ENCODE results near the gene ABTB2.

ABTB2 gene

DNA sequence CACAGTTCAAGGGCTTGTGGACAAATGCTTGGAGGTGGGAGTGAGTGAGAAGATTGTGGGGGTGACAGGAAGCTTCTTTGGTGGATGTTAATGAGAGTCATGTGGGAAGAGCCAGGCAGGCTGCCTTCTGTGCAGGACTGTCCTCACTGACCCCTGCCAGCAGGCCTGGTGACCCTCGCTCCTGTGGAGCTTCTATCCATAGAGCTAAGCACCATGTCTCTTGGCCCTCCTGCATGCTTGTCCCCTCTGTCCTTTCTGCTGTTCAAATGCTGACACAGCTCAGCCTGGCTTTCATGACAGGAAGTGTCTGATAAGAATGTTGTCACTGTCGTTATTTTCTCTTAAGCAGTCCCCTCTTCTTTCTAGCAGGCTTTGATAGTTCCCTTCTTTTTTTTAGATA, 214.8 kb downstream of the ABTB2 start:
- no peak for DNase-seq

GRCh38 chr11:34140149-34140548, 217.7 kb downstream of the ABTB2 start:
- no peak for DNase-seq

DNA sequence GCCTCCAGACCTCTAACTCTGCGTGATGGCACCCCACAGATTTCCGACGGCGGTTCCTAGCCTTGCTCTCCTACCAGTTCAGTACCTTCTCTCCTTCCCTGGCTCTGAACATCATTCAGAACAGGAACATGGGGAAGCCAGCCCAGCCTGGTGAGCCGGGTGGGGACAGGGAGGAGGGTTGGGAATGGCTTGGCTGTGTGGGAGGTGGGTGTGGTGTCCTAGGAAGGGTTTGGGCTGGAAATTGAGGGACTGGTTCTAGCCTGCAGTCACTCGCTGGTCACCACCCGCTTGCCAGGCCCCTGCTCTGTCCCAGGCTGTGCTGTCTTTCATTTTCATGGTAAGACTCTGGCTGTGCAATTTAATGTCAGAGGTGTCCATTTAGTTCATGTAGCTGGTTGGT, 218.5 kb downstream of the ABTB2 start:
- no peak for DNase-seq

DNA sequence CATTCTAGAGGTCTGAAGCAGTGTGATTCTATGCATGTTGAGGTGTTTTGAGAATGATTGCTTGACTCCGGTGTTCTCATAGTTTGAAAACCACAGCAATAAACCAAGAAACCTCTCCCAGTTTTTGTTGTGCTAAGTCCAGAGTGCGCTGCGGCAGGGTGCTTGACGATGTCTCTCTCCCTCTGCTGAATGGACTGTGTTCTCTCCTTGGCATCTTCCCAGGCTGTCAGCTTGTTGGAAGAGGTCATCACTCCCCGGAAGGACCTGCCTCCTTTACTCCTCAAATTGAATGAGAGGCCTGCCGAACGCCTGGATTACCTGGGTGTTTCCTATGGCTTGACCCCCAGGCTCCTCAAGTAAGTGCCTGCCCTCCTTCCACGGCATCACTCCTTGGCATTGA, 221.4 kb downstream of the ABTB2 start:
- DNase-seq: no peak

GRCh38 chr11:34135439-34135838, 222.4 kb downstream of the ABTB2 start:
- DNase-seq: no peak

DNA sequence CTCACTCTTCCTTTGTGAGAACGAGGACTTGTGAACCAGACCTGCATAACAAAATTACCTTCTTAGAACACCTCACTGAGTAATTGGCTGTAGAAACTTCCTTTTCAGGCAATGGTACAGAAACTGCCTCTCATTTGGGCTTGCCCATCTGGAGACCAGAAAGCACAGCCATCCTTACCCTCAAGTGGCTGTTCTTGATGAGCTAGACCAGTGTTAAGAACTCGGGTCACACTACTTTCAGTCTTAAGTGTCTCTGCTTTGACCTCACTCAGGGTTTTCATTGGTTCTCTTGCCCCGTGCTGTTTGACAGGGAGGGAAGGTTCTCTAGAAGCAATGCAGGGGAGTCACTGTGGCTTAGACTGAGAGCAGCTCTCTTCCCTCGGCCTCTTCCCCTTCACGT, 223.0 kb downstream of the ABTB2 start:
- DNase-seq: no peak

- no peak for DNase-seq
These were observed 225.4 kb downstream of the ABTB2 start for GRCh38 chr11:34132261-34132965.

DNA sequence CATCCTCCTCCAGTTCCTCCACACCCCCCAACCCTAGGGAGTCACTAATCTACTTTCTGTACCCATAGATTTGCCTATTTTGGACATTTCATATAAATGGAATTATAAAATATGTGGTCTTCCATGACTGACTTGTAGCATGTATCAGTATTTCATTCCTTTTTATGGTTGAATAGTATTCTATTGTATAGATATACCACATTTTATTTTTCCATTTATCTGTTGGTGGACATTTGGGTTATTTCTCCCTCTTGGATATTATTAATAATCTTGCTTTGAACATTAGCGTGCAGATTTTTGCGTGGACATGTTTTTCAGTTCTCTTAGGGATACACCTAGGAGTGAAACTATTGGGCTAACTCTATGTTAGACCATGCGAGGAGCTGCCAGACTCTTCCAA, 229.0 kb downstream of the ABTB2 start:
- no peak for DNase-seq

- DNase-seq: peak; percentile 32
These were observed 230.6 kb downstream of the ABTB2 start for GRCh38 chr11:34126959-34127848.

GRCh38 chr11:34124885-34125668, 232.7 kb downstream of the ABTB2 start:
- DNase-seq: peak; percentile 17

DNA sequence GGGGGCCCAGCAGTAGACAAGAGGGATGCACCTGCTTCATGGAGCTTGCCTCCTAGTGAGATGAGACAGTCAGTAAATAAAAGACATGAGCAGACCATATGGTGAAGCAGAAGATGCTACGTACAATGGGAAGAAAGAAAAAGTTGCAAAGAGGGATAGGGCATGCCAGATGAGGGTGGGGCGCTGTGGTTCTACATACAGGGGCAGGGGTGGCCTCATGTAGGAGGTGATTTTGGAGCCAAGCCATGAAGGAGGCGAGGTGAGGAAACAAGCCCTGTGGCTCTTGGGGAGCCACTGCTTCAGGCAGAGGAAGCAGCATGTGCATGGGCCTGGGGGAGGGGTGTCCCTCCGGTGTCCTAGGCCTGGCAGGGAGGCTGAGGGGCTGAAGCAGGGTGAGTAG, 237.2 kb downstream of the ABTB2 start:
- DNase-seq: no peak

DNA sequence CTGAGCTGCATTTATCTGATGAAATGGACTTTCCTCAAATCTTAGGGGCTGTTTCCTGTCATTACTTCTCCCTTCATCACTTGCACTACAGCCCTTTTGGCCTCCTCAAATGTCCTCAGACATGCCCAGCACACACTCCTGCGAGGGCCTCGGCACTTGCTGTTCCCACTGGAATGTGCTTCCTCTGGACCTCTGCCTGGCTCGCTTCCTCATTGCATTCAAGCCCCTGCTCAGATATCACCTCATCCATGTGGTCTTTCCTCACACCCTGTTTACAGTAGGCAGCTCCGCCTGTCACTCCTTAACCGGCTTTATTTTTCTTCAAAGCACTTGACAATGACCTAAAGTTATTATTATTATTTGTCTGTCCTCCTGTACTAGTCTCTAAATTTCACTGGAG, 243.3 kb downstream of the ABTB2 start:
- peak; percentile 44 for DNase-seq

GRCh38 chr11:34114014-34114413, 243.8 kb downstream of the ABTB2 start:
- no peak for DNase-seq

GRCh38 chr11:34111722-34112270, 246.0 kb downstream of the ABTB2 start:
- no peak for DNase-seq

DNA sequence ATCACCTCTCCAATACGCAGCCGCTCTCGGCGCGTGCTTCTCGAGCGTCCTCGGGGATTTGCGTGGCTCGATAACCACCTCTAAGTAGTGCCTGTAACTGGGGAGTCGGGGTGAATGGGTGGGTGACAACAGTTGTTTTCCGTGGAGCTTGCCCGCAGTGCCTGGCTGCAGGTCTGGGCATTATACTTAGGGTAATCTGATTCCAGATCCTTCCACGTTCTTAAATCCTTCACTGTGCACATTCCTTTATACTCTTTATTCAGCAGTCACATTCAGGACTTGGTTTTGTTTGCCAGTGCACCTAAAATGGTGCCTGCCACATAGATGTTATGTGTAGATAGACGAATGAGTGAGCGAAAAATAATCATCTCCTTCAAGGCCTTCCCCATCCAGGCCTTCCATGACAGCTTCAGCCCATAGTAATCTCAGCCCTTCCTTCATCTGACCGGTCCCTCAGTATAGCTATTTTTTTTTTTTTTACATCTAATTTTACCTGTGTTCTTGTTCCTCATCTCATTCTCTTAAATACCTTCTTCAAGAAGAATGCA, 251.8 kb downstream of the ABTB2 start:
- no peak for DNase-seq

GRCh38 chr11:34105079-34105956, 252.5 kb downstream of the ABTB2 start, which contains the start of gene NAT10:
TSS of gene NAT10 (plus strand) at chr11:34105629. CDS start at chr11:34108226, 2,597 bp downstream.
- peak; percentile 99 for DNase-seq

DNA sequence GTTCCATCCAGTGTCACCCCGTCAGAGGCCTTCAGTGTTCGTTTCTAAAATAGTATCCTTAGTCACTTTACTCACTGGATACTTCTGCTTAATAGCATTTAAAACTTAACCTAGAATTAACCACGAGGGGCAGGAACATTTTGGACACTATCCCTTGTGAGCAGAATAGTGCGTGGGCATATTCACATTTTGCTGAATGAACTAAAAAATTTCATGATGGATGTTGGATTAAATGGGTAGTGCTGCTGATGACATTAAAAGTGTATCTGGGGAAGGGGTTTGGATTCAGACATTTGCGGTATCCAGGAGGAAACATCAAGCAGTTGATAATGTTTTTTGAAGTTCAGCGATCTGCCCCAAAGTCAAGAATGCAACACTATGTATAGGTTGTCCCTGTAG, 253.1 kb downstream of the ABTB2 start:
- no peak for DNase-seq
